ENCODE measurements around the gene HOXB7.

DNA sequence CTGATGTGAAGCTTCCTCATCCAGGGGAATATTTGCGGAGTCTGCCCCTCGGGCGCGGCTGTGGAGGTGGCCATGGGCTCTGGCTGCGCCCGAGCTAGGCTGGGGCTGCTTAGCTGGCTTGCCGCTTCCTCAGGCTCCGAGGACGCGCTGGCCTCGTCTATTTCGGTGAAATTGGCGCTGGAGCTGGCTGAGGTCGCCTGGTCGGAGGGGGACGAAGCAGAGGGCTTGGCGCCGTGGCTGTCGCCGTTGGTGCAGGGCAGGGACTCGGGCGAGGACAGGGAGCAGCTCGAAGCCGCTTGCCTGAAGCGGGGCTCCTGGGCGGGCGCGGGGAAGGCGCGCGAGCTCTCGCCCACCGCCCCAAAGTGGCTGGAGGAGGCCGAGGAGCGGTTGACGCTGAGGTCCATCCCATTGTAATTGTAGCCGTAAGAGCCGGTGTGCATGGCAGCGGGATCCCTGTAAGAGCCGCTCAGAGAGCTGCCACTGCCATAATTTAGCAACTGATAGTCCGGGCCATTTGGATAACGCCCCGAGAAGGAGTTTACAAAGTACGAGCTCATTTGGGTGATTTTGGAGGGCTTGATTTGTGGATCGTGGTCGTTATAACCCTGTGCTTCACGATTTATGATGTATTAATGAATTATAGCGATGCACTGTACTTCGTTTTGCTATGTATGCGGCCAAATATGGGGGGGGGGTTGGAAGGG, 17.5 kb downstream of the HOXB7 start, which contains the start of gene HOXB5:
- no peak for TF ChIP-seq EZH2phosphoT487 (IDR thresholded peaks at IDR 0.05; ENCODE audit: low read depth)
- TF ChIP-seq, protein P1, sequence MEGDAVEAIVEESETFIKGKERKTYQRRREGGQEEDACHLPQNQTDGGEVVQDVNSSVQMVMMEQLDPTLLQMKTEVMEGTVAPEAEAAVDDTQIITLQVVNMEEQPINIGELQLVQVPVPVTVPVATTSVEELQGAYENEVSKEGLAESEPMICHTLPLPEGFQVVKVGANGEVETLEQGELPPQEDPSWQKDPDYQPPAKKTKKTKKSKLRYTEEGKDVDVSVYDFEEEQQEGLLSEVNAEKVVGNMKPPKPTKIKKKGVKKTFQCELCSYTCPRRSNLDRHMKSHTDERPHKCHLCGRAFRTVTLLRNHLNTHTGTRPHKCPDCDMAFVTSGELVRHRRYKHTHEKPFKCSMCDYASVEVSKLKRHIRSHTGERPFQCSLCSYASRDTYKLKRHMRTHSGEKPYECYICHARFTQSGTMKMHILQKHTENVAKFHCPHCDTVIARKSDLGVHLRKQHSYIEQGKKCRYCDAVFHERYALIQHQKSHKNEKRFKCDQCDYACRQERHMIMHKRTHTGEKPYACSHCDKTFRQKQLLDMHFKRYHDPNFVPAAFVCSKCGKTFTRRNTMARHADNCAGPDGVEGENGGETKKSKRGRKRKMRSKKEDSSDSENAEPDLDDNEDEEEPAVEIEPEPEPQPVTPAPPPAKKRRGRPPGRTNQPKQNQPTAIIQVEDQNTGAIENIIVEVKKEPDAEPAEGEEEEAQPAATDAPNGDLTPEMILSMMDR (IDR thresholded peaks at IDR 0.05; ENCODE audit: low read depth, low read length), result no peak

All from OCI-LY3 (cell line).